ENCODE results near the gene FAM186B.
A peak's percentile ranks its signal among the peaks of the same experiment; 100 is the strongest.

FAM186B gene

DNA sequence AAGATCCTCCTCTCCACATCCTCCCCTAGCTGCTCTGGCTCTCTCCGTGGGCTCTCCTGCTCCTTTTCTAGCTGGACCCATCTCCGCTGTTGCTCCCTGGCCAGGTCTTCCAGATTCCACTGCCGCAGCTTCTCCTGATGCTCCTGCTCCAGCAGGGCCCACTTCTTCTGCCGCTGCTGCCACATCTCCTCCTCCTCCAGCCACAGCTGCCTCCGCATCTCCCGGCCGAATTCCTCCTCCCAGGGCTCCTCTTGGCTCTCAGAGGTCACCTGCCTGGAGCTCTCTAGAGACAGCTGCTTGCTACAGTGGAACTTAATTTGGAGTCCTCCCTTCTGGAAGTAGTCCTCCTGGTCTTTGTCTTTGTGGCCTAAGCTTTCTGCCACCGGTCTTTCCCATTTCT, 5.5 kb downstream of the FAM186B start:
- no peaks in the 10 kb centered on the region for H3K27me3 Mint-ChIP-seq
- H3K9me3 Mint-ChIP-seq = no peaks in the 10 kb centered on the region
- no peaks in the 10 kb centered on the region for H3K4me1 Mint-ChIP-seq (ENCODE audit: low read depth)
- H3K4me3 Mint-ChIP-seq = no peak overlapping the region
- H3K27ac Mint-ChIP-seq = no peak overlapping the region
- H3K36me3 Mint-ChIP-seq (ENCODE audit: low read depth) = no peaks in the 10 kb centered on the region

DNA sequence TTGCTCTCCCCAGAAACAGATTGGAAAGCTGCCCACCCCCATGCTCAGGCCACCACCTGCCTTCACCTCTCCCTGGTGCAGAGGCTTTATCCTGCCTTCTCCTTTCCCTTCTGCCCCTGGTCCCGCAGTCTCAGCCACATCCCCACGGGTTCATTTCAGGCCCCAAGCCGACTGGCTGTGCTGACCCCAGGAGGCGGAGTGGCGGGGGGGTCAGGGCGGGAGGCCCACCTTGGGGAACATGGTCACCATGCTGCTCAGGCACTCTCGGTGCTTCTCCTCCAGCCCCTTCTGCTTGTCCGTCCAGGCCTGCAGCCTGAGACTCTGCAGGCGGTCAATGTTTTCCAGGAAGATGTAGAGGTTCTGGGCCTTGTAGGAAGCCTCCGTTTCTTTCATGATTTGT, 6.9 kb downstream of the FAM186B start:
- H3K27me3 Mint-ChIP-seq = no peaks in the 10 kb centered on the region
- H3K27ac Mint-ChIP-seq = no peak overlapping the region
- H3K36me3 Mint-ChIP-seq (ENCODE audit: low read depth) = no peaks in the 10 kb centered on the region

DNA sequence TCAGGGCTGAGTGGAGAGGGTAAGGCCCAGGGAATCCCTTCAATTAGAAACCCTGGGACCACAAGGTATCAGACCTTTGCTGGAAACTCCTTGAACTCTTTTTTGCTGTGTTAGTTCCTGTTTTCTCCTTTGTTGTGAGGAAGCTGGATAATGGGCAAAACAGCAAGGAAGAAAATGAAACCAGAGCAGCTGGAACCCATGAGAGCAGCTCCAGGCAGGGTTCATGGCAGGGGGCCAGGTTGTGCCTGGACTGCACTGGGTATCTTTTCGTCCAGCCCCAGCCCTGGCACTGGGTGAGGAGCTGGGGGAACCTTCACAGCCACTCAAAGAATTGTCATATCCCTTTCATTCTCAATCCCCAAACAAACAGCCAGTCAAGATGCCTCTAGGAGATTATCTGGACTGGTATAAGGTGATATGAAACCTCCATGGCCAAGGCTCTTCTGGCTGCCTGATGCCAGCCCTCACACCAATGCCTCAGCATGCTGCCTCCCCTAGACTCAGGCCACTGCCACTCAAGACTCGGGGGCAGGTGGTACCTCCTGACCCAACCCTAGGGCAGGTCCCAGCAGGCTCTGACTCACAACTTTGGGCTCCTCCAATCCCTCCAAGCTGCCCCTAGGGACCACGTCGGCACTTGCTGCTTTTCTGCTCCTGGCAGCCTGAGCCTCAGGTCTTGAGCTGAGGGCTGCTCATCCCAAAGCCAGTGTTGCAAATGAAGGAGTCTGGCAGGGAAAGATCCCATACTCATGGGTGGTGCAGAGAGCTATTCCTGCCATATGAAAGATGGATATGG, 16.5 kb downstream of the FAM186B start:
- no peak overlapping the region for H3K27ac Mint-ChIP-seq

More for the DNA sequence above, 6.9 kb downstream of the FAM186B start:
- H3K4me1 Mint-ChIP-seq (ENCODE audit: low read depth) = no peaks in the 10 kb centered on the region
- H3K9me3 Mint-ChIP-seq = no peaks in the 10 kb centered on the region
- no peak overlapping the region for H3K4me3 Mint-ChIP-seq

DNA sequence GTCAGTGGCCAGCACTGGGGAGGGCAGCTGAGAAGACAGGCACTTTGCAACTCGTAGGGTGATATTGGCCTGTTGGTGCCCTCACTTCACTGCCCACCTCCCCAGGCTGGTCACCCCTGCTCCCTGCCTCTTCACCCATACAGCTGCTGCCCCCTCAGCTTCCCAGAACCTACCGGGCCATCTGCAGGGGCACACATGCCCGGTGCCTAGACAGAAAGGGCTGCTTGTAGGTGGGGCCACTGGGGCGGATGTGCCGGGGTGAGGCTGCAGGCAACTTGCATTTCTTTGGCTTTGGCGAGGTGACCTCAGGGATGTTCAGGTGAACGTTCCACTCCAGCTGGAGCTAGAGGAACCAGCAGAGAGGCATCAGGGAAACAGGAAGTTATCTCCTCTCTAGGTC, 17.2 kb downstream of the FAM186B start:
- no peak overlapping the region for H3K4me3 Mint-ChIP-seq
- H3K36me3 Mint-ChIP-seq (ENCODE audit: low read depth) = peaks cover 35% of the 10 kb centered on the region
- no peak overlapping the region for H3K27ac Mint-ChIP-seq
- peaks cover 6% of the 10 kb centered on the region for H3K9me3 Mint-ChIP-seq
- H3K27me3 Mint-ChIP-seq = no peaks in the 10 kb centered on the region
- no peaks in the 10 kb centered on the region for H3K4me1 Mint-ChIP-seq (ENCODE audit: low read depth)

More for the DNA sequence above, 16.5 kb downstream of the FAM186B start:
- Mint-ChIP-seq H3K27me3 (no peaks in the 10 kb centered on the region), H3K9me3 (peaks cover 6% of the 10 kb centered on the region), H3K4me3 (no peak overlapping the region), H3K4me1 (ENCODE audit: low read depth) (no peaks in the 10 kb centered on the region), H3K36me3 (ENCODE audit: low read depth) (peaks cover 28% of the 10 kb centered on the region)

DNA sequence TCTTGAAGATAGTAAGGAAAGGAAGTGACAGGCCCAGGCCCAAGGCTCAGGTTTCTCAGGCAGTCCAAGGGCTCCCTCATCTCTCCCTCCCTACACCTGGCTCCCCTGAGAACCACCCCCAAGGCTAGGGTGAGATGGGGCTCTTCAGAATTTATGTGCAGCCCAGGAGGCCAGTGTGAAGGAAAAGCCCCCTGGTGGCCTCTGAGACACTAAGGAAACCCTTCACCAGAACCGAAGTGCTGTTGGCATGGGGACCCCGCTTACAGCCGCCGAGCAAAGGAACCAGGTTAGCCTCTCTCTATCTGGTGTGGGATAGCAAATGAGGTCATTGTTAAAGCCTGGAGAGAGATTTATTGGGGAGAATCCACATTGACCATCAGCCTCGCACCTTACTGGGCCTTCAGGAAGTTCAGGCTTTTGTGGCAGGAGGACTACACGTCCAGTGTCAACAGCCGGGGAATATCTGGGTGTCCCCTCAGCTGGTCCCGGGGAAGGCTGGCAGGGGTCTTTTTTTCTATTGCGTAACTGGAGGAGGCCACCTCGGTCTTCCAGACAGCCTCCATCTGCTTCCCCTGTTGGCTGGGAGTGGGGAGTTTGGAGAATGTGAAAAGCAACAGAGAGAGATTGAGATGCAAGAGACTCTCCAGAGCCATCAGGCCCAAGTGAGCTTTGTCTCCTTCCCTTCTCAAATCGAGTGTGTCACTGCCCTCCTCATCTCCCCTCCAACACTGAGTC, 18.1 kb downstream of the FAM186B start:
- Mint-ChIP-seq H3K27me3 (no peaks in the 10 kb centered on the region), H3K4me1 (ENCODE audit: low read depth) (no peaks in the 10 kb centered on the region), H3K9me3 (peaks cover 6% of the 10 kb centered on the region), H3K27ac (no peak overlapping the region), H3K36me3 (ENCODE audit: low read depth) (peaks cover 41% of the 10 kb centered on the region), H3K4me3 (no peak overlapping the region)

DNA sequence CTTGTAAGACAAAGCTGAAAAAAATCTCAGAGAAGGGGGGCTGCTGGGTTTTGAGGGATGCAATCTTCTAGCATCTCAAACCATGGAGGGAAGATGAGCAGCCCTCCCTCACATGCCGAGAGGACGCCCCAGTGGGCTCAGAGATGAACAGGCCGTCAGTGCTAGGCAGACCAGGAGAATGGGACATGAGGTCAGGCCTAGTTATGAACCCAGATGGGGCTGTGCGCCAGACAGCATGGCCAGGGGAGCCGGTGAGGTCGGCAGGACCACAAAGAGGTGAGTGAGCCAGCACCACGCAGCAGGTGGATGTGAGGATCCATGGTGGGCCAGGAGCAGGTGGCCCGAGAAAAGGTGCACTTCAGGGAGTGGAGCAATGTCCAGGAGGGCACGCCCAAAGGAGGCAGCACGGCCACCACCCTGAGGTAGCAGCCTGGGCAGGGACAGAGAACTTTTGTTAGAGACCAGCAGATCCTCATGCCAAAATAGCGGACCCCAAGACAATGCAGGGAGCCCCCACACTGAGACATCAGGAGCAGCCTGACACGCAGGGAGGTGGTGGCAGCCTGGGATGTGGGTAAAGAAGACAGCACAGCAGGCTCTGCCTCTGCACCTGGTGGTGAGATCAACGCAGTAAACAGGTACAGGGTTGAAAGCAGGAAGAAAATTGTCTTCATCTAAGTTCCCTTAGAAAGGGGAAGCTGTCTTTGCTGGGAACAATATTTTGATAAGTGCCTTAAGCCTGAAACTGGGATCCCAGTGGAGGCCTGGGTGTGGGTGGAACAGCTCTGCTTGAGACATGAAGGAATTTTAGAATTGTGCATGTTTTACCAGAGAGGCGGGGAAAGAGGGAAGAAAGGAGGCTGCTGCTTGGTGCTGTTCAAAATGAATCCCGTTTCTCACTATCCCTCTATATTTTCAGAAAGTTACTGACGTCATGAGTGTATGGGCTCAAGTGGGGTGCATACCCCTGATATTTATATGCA, 19.7 kb downstream of the FAM186B start:
- H3K9me3 Mint-ChIP-seq = peaks cover 6% of the 10 kb centered on the region
- peaks cover 40% of the 10 kb centered on the region for H3K36me3 Mint-ChIP-seq (ENCODE audit: low read depth)
- no peaks in the 10 kb centered on the region for H3K27me3 Mint-ChIP-seq
- H3K4me3 Mint-ChIP-seq = no peak overlapping the region
- no peak overlapping the region for H3K27ac Mint-ChIP-seq
- peaks cover 12% of the 10 kb centered on the region for H3K4me1 Mint-ChIP-seq (ENCODE audit: low read depth)

DNA sequence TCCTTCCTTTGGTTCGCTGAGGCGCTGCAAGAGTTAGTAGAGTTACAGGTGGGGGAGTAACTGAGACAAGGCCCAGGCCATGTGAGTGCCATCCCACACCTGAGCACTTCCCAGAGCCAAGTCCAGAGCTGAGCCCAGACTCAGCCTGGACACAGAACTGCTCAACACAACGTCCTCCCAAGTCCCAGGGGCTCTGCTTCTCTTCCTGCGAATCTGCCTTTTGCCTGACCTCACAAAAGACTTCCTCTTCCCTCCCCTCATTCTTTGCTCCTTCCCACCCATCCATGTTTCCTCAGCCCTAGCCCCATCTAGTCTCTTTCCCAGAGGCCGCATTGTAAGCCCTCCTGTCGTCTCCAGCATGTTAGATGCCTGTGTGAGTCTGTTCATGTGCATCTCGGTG, 20.8 kb downstream of the FAM186B start:
- H3K27me3 Mint-ChIP-seq = no peaks in the 10 kb centered on the region
- H3K36me3 Mint-ChIP-seq (ENCODE audit: low read depth) = peaks cover 33% of the 10 kb centered on the region
- no peaks in the 10 kb centered on the region for H3K9me3 Mint-ChIP-seq
- H3K4me1 Mint-ChIP-seq (ENCODE audit: low read depth) = peaks cover 17% of the 10 kb centered on the region
- no peak overlapping the region for H3K4me3 Mint-ChIP-seq
- no peak overlapping the region for H3K27ac Mint-ChIP-seq

DNA sequence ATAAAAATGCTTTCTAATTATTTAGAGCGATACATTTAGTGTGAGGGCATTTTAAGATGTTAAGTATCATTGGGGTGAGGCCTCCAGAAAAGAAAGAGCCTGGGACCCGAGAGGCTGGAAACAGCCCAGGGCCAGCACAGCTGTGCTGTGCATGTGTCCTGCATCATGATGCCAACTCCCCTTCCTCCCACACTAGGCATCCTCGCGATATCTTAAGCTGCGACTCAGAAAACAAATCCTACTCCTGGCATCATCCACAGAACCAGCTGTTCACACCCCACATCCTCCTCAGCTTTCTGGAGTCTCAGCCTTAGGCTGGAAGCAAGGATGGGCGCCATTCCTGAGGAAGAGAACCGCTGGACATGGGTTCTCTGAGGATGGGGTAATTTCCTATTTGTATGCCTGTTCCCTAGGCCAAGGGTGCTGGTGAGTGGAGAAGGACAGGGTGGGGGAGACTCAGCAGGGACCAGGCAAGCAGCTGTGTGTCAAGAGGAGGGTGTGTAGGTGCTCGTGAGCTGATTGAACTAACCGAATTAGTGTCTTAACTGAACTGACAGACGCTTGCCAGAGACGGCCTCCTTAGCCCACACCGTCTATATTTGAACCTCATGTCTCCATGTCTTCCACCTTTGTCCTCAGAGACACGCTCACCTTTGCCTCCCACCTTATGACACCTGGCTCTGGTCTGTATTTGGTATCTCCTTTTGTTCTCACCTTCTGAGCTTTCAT, 21.9 kb downstream of the FAM186B start:
- H3K27ac Mint-ChIP-seq = no peak overlapping the region
- no peaks in the 10 kb centered on the region for H3K9me3 Mint-ChIP-seq

DNA sequence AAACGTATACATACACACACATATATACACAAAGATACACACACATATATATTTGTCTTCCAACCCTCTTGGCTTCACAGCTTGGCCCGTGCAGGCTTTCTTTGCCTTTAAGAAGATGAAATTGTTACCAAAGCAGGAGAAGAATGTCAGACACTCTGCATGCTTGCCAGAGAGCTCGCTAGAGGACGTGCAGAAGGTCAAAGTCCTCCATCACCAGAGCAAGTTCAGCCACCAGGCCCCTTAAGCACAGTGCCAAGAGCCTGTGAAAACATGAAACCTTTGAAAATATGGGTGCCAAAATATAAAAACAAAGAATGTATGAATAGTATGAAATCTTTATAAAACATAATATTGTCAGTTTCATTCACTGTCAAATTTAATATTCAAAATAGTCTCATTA, 22.6 kb downstream of the FAM186B start:
- H3K27ac Mint-ChIP-seq = no peak overlapping the region
- H3K4me3 Mint-ChIP-seq = no peak overlapping the region
- H3K4me1 Mint-ChIP-seq (ENCODE audit: low read depth) = peaks cover 17% of the 10 kb centered on the region
- H3K9me3 Mint-ChIP-seq = no peaks in the 10 kb centered on the region
- H3K36me3 Mint-ChIP-seq (ENCODE audit: low read depth) = peaks cover 33% of the 10 kb centered on the region
- H3K27me3 Mint-ChIP-seq = no peaks in the 10 kb centered on the region

More for the DNA sequence above, 21.9 kb downstream of the FAM186B start:
- Mint-ChIP-seq H3K4me1 (ENCODE audit: low read depth) (peaks cover 17% of the 10 kb centered on the region), H3K36me3 (ENCODE audit: low read depth) (peaks cover 33% of the 10 kb centered on the region), H3K4me3 (no peak overlapping the region), H3K27me3 (no peaks in the 10 kb centered on the region)

DNA sequence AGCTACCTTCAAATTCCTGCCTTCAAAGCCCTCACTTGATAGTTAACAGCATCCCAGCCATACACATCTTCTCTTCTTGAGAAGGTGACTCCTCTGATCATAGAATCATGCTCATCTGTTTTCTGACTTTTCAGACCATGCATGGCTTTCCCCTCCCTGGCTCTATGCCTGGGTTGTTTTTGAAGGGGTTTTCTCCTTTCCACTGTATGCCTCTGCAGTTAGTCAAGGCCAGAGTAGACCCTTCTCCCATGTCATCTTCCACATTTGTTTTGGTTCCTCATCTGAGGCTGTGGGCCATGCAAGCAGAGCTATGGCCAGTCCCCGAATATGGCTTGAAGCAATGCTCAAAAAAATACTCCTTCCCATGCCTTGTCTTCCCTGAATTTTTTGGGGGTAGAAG, 23.2 kb downstream of the FAM186B start:
- Mint-ChIP-seq H3K27ac (peak overlapping the region; percentile 32), H3K27me3 (no peaks in the 10 kb centered on the region), H3K4me1 (ENCODE audit: low read depth) (peaks cover 17% of the 10 kb centered on the region), H3K4me3 (no peak overlapping the region), H3K9me3 (no peaks in the 10 kb centered on the region), H3K36me3 (ENCODE audit: low read depth) (peaks cover 33% of the 10 kb centered on the region)

DNA sequence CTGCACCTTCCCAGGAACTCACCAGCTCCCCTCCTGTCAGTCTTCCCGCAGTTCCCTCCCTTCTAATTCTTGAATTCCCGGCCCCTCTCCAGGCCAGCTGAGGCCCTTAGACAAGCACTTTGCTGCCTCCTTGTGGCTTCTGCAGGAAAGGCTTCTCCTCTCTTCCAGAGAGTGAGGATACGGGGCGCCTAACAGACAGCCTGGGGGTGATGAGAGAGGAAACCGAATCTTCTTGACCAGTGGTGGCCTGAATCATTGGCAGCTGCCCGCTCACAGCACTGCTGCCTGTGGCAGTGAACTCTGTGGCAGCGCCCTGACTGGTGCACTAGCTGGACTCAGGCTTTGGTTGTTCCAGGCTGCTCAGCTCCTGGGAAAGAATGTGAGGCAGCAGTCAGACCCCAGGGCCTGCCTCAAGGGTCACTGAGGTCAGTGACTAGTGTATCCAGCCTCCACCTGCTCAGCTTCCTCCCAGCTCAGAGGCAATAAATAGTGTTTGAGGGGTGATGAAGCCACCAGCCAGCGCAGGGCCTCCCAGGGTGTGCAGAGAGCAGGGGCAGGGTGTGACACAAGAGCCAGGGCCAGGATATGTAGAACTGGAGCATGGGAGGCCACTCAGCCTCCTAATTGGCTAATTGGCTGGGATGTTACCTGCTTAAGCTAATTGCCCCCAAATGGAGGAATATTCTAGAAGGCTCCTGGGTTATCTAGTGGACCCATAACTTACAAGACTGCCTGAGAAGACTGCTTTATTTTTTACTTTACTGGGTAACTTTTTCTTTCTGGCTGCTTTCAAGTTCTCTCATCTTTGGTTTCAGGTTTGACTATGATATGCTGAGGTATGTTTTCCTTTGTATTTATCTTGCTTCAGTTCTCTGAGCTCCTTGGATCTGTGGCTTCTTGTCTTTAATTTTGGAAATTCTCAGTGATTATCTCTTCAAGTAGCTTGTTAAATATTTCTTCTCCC, 24.6 kb downstream of the FAM186B start:
- H3K4me1 Mint-ChIP-seq (ENCODE audit: low read depth) = peaks cover 17% of the 10 kb centered on the region
- no peaks in the 10 kb centered on the region for H3K27me3 Mint-ChIP-seq
- H3K27ac Mint-ChIP-seq = peak overlapping the region; percentile 62
- H3K4me3 Mint-ChIP-seq = no peak overlapping the region
- no peaks in the 10 kb centered on the region for H3K9me3 Mint-ChIP-seq
- H3K36me3 Mint-ChIP-seq (ENCODE audit: low read depth) = peaks cover 26% of the 10 kb centered on the region

DNA sequence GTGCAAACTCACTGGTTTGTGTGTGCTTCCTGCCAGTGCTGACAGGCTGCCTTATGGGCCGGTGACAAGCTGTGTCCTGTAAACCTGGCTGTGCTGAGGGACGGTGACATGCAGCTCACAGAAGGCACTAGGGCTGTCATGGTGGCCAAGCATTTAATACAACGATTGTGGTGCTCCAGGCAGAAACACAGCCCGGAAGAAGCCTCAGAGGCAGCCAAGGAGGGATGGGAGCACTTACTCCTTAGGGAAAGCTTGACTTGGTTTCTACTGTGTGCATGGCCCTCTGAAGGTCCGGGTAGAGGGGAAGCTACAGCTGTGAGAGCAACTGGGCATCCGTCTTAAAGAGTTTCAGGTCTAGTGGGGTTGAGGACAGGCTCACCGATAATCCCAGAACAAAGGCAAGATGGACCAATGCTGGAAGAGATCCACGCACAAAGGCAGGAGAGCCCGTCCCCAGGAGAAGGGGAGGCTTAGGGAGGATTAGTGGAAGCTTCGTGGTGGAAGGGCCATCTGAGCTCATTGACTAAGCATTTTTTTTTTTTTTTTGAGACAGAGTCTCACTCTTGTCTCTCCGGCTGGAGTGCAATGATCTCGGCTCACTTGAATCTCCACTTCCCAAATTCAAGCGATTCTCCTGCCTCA, 26.8 kb downstream of the FAM186B start:
- Mint-ChIP-seq H3K9me3 (no peaks in the 10 kb centered on the region), H3K27me3 (no peaks in the 10 kb centered on the region), H3K4me1 (ENCODE audit: low read depth) (peaks cover 17% of the 10 kb centered on the region), H3K4me3 (no peak overlapping the region), H3K27ac (no peak overlapping the region), H3K36me3 (ENCODE audit: low read depth) (peaks cover 30% of the 10 kb centered on the region)

Data from stimulated activated naive CD8-positive, alpha-beta T cell treated with anti-CD3 and anti-CD28 coated beads, Interleukin-15, Interleukin-2, amounts not matched to agents 100 ng/mL and 50 ng/mL, for 24 hours (primary cell).